OCI-LY7 (cell line): ENCODE measurements around the gene PFDN6.

Experiments
- EZH2phosphoT487 ChIP-seq: fragments of 200-600 bp; sonication (generic); IDR thresholded peaks from 2 replicates; pipeline ENCODE4 v1.6.1; 2018; ENCODE audit warnings: low read depth, borderline replicate concordance, mild to moderate bottlenecking, mixed run types, antibody characterized with exemption, low read length, moderate library complexity, mixed read lengths
- TF ChIP-seq, protein P1 (sequence below): fragments of 200-600 bp; sonication (generic); conservative IDR thresholded peaks from 2 replicates; pipeline ENCODE4 v1.5.1; 2014; ENCODE audit warnings: mild to moderate bottlenecking, antibody characterized with exemption, low read length, moderate library complexity, mixed read lengths

DNA sequence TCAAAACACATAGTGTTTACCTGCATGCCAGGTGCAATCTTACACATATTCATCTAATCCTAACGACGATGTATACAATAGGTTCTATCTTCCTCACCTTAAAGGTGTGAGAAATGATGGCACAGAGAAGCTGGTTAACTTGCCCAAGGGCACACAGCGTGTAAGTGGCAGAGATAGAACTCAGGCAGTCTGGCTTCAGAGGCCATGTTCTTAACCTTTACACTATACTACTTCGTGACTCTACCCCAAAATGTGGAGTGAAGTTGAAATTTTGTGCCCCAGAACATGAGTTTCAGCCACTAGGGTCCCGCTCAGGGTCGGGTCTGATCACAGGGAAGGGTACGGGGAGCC lies 18.3 kb upstream of the PFDN6 start:
- TF ChIP-seq, protein P1, sequence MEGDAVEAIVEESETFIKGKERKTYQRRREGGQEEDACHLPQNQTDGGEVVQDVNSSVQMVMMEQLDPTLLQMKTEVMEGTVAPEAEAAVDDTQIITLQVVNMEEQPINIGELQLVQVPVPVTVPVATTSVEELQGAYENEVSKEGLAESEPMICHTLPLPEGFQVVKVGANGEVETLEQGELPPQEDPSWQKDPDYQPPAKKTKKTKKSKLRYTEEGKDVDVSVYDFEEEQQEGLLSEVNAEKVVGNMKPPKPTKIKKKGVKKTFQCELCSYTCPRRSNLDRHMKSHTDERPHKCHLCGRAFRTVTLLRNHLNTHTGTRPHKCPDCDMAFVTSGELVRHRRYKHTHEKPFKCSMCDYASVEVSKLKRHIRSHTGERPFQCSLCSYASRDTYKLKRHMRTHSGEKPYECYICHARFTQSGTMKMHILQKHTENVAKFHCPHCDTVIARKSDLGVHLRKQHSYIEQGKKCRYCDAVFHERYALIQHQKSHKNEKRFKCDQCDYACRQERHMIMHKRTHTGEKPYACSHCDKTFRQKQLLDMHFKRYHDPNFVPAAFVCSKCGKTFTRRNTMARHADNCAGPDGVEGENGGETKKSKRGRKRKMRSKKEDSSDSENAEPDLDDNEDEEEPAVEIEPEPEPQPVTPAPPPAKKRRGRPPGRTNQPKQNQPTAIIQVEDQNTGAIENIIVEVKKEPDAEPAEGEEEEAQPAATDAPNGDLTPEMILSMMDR: peak; percentile 20; the same call in 1 of the 2 replicates
- no peak for TF ChIP-seq EZH2phosphoT487
